H1 (cell line): ENCODE results near the gene MAN1C1. TPM values are rescaled to one million over a fixed set of nuclear protein-coding genes. Genes with fewer than 3 reads are reported as not detected.

ENCODE experiments used
- KDM5A ChIP-seq: fragments of 200-600 bp; IDR thresholded peaks from 2 replicates; pipeline ENCODE4 v1.7.1; 2012; ENCODE audit warnings: mild to moderate bottlenecking, low read length, inconsistent platforms, mixed read lengths
- RAD21 ChIP-seq, 2 experiments: IDR thresholded peaks in 1 of 2; conservative IDR thresholded peaks in 1 of 2; 2 replicates each; pipeline ENCODE4 v1.6.1; 2011; ENCODE audit warnings: low read depth in 2 of 2, low read length in 2 of 2, improper control_type of control experiment in 1 of 2, inconsistent platforms in 1 of 2, mild to moderate bottlenecking in 1 of 2, moderate library complexity in 1 of 2
- polyA plus RNA-seq, 7 experiments: library from polyadenylated mRNA; depleted of rRNA in 3 of 7; stranded (reverse) in 5 of 7; unstranded in 2 of 7; fragments of >200 nt in 5 of 7; fragments of 200-250 nt in 2 of 7; gene quantifications; 1 replicate in 5 of 7; 2 replicates in 1 of 7; 4 replicates in 1 of 7; pipeline versions ENCODE4 v1.2.1 to v1.2.3, GENCODE V29; 2011 to 2013; ENCODE audit warnings: missing spikeins in 2 of 7, mixed read lengths in 2 of 7
- total RNA-seq: library from RNA; stranded (reverse); fragmentation: NEBNext Ultra II Directional; extraction: Animal tissue kit (Norgen Biotek cat#: 25700); gene quantifications from 2 replicates; pipeline ENCODE4 v1.2.1, GENCODE V29; 2021

MAN1C1 gene
- total and polyA plus RNA-seq, 2 of the 8 experiments (the other 6 are each of a cell fraction or from before 2014, with no cell fraction given), result 7.8 to 15.2 TPM

GRCh38 chr1:25711555-25712298 lies 95.1 kb downstream of the MAN1C1 start (continued):
- TF ChIP-seq RAD21 (IDR thresholded peaks at IDR 0.05 in 1 of 2, conservative IDR thresholded peaks at IDR 0.05 in 1 of 2; ENCODE audit: low read depth in 2 of 2, low read length in 2 of 2), result no peak
- no peak for TF ChIP-seq KDM5A
